GM08714 (cell line): Measurements from ENCODE around the gene HOXC5.

ENCODE experiments used
- H3K4me3 ChIP-seq: fragments of 200-500 bp; sonication (Bioruptor generic); 2 replicates; pipeline ENCODE4 v1.5.1; 2014; ENCODE audit warnings: mild to moderate bottlenecking, low read length, inconsistent platforms
- ZNF274 ChIP-seq: IDR thresholded peaks from 2 replicates; pipeline ENCODE4 v1.6.1; 2012; ENCODE audit warnings: mild to moderate bottlenecking, low read depth, low read length

Gene HOXC5

DNA sequence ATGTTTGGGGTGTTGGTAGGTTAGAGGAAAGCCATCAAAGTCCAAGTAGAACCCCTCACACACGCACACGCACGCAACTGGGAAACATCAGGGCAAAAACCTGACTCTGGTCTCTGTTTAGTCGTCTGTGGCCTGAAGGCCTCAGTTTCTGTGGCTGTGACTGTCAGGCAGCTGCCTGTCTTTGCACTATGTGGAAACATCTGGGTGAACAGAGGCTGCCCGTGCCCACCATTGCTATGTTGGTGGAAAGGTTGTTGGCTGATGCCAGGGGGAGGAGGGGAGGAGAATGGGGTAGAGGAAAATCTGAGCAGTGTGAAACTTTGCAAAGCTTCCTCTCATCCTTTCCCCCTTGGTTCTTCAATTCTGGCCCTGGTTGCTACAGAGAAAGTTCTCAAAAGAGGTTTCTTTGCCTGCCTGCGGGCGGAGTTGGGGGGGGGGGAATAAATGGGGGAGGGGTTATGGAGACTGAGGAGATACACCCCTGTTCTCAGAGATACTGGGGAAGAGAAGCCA is 40.4 kb upstream of the HOXC5 start:
- TF ChIP-seq ZNF274, result no peak
- H3K4me3 ChIP-seq, result no peak overlapping the region

DNA sequence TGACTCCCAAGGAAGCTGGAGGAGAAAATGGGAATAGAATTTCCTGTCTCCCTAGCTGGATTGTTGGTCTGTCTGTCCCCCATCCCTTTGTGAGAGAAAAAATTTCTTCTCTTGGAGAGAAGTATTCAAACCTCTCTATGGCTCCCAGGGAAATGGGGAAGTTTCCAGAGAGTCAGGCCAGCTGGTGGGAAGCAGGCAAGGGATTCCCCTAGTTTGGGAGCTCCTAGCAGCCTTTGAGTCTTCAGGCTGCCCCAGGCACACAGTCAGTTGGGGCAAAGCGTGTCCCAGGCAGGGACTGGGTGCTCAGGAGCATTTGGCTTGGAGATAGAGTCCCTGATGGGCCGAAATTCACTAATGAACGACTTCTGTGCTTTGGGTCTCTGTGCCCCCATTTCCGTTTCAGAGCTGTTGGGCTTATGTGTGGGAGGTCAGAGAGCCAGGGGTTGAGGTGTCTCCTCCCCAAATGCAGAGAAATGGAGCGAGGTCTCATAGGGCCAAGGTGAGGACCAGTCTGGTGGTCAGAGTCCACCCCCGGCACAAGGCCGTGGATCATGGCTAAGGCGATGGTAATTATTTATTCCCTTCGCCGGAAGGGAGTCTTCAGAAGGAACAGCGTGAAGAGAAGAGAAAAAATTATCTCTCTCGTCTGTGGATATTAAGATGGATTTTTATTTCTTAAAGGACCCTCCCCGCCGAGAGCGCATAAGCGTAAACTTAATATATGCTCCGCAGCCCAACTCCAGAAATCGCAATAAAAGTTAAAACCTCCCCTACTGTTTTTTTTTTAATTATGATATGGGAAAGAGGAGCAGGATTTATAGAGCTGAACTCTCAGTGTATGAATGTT is 39.5 kb upstream of the HOXC5 start:
- H3K4me3 ChIP-seq, result no peak overlapping the region
- TF ChIP-seq ZNF274, result no peak

- H3K4me3 ChIP-seq, result no peak overlapping the region
- no peak for TF ChIP-seq ZNF274
Observed at GRCh38 chr12:53994009-53994263, 38.9 kb upstream of the HOXC5 start.

DNA sequence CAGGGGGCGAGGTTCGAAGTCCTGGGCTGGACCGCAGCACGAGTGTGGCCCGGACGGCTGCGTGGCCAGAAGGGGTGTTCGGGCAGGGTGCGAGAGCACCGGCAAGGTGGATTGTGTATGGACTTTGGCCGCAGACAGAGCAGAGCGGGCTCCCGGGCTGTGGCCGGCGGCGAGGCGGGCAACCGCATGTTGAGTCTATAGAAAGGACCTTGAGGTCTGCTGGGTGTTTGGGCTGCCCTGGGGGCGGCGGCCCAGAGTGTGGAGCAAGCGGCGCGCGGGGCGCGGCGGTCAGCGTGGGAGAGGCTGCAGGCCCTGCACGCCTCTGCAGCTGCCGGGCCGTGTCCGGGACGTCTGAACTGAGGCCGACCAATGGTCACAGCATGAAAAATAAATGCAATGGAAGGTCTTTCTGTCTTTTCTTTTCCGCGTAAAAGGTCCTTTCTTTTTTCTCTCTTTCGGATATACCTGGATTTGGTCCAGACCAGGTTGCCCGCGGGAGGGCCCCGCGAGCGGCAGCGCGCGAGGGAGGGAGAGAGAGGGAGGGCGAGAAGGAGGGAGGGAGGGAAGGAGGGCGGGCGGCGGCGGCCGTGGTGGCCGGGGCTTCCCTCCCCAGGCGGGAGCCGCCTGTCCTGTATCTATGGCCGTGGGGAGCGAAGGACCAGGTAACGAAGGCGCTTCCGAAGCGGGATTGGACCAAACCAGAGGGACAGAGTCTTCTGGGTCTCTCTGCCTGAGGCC is 38.4 kb upstream of the HOXC5 start:
- no peak overlapping the region for H3K4me3 ChIP-seq

GRCh38 chr12:53995002-53995377 is 37.9 kb upstream of the HOXC5 start:
- TF ChIP-seq ZNF274, result no peak
- no peak overlapping the region for H3K4me3 ChIP-seq

More for the DNA sequence above, 38.4 kb upstream of the HOXC5 start:
- no peak for TF ChIP-seq ZNF274

- no peak for TF ChIP-seq ZNF274
- peak overlapping the region; percentile 6; the same call in 1 of the 2 replicates for H3K4me3 ChIP-seq
Observed at GRCh38 chr12:53995378-53996239, 37.2 kb upstream of the HOXC5 start.

GRCh38 chr12:53996240-53997203 is 36.3 kb upstream of the HOXC5 start:
- no peak for TF ChIP-seq ZNF274

GRCh38 chr12:53997204-53998109 is 35.4 kb upstream of the HOXC5 start:
- no peak for TF ChIP-seq ZNF274
- no peak overlapping the region for H3K4me3 ChIP-seq

More at GRCh38 chr12:53996240-53997203, 36.3 kb upstream of the HOXC5 start:
- peak overlapping the region; percentile 6; the same call in 1 of the 2 replicates for H3K4me3 ChIP-seq

DNA sequence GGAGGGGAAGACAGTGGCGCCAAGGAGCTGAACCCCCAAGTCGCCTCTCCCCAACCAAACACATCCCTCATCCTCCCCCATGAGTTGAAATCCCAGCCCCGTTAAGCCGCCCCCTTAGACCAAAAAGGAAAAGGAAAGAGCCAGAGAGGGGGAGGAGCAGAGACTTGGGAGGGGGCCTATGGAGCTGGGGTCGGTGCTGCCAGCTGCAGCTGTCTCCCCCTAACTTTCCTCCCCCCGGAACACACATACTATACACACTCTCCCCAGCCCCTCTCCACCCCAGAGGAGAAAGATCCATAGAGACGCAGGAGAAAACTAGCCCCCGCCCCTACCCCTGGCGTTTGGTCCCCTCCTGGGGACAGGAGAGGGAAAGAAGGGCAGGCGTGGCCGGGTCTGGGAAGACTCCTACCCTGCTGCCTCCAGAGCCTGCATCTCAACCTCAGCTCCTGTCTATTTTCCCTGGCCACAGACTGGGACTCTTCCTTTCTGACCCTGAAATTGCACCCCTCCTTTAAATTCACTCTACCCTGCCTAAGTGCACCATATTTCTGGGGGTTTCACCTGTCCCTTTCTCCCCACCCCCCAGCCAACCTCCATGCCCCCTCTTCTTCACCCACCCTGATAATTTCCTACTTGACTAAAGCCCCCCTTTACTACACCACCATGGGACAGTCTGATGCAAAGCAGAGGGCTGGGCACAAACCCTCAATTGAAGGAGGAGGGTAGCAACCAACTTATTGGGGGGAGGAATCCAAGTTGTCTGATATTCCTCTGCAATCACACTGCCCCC is 34.5 kb upstream of the HOXC5 start:
- TF ChIP-seq ZNF274, result no peak
- no peak overlapping the region for H3K4me3 ChIP-seq

GRCh38 chr12:53998900-53999236 is 34.0 kb upstream of the HOXC5 start:
- no peak for TF ChIP-seq ZNF274
- no peak overlapping the region for H3K4me3 ChIP-seq

GRCh38 chr12:53999559-54000115 is 33.2 kb upstream of the HOXC5 start:
- H3K4me3 ChIP-seq, result peak overlapping the region; percentile 8; the same call in 1 of the 2 replicates
- TF ChIP-seq ZNF274, result no peak
